HepG2 (cell line): ENCODE data around the gene CHCHD6.

Source experiments
- ASH2L ChIP-seq: fragments of 300-600, 200-600 bp; sonication (generic); IDR thresholded peaks from 2 replicates; pipeline ENCODE4 v1.7.0; 2017; ENCODE audit warnings: low read depth, mild to moderate bottlenecking, moderate library complexity, mixed read lengths, low read length; ENCODE audit not compliant: insufficient read length
- BRCA1 ChIP-seq: sonication (generic); formaldehyde crosslinking; IDR thresholded peaks from 2 replicates; pipeline ENCODE4 v1.4.0; 2020; ENCODE audit warnings: missing genetic modification reagents
- CAMTA2 ChIP-seq: sonication (generic); formaldehyde crosslinking; IDR thresholded peaks from 2 replicates; pipeline ENCODE4 v1.4.0; 2020; ENCODE audit warnings: mild to moderate bottlenecking, missing genetic modification reagents, borderline replicate concordance
- GATAD1 ChIP-seq: IDR thresholded peaks from 2 replicates; pipeline ENCODE4 v1.6.1; 2016; ENCODE audit warnings: missing genetic modification reagents, missing compliant biosample characterization
- HDAC2 ChIP-seq: sonication (generic); formaldehyde crosslinking; IDR thresholded peaks from 2 replicates; pipeline ENCODE4 v1.4.0; 2020; ENCODE audit warnings: missing genetic modification reagents
- NFRKB ChIP-seq: fragments of 450-650 bp; IDR thresholded peaks from 2 replicates; pipeline ENCODE4 v1.6.1; 2017
- NR2C2 ChIP-seq: sonication (generic); formaldehyde crosslinking; IDR thresholded peaks from 2 replicates; pipeline ENCODE4 v1.4.0; 2020; ENCODE audit warnings: missing genetic modification reagents, mild to moderate bottlenecking, moderate library complexity, borderline replicate concordance
- POLR2AphosphoS5 ChIP-seq: IDR thresholded peaks from 2 replicates; pipeline ENCODE4 v1.6.1; 2012; ENCODE audit warnings: low read depth, low read length
- RBAK ChIP-seq: sonication (generic); formaldehyde crosslinking; IDR thresholded peaks from 2 replicates; pipeline ENCODE4 v1.5.1; 2020; ENCODE audit warnings: mild to moderate bottlenecking, missing genetic modification reagents
- USF2 ChIP-seq, 2 experiments: sonication (generic) in 1 of 2; formaldehyde crosslinking in 1 of 2; IDR thresholded peaks; 2 replicates each; pipeline versions ENCODE4 v1.5.1 to v1.6.1; 2011 to 2020; ENCODE audit warnings: borderline replicate concordance in 1 of 2, low read depth in 1 of 2, low read length in 1 of 2, mild to moderate bottlenecking in 1 of 2, missing genetic modification reagents in 1 of 2, moderate library complexity in 1 of 2
- ZNF713 ChIP-seq: sonication (generic); formaldehyde crosslinking; IDR thresholded peaks from 2 replicates; pipeline ENCODE4 v1.4.0; 2020; ENCODE audit warnings: mild to moderate bottlenecking, missing genetic modification reagents

GRCh38 chr3:126770096-126770495 lies 66.1 kb downstream of the CHCHD6 start:
- no peak for TF ChIP-seq USF2 (IDR thresholded peaks at IDR 0.05; ENCODE audit: low read depth, low read length)
- TF ChIP-seq USF2 (CRISPR knock-in tag; IDR thresholded peaks at IDR 0.05; ENCODE audit: borderline replicate concordance), result no peak
- TF ChIP-seq BRCA1, result no peak
- no peak for TF ChIP-seq ZNF713
- no peak for TF ChIP-seq RBAK
- no peak for TF ChIP-seq CAMTA2
- no peak for TF ChIP-seq HDAC2 (CRISPR knock-in tag)
- TF ChIP-seq POLR2AphosphoS5, result no peak
- no peak for TF ChIP-seq NR2C2 (CRISPR knock-in tag)
- TF ChIP-seq ASH2L, result no peak
- no peak for TF ChIP-seq GATAD1 (CRISPR knock-in tag)
- TF ChIP-seq NFRKB, result no peak
